ENCODE results near the gene PID1.

DNA sequence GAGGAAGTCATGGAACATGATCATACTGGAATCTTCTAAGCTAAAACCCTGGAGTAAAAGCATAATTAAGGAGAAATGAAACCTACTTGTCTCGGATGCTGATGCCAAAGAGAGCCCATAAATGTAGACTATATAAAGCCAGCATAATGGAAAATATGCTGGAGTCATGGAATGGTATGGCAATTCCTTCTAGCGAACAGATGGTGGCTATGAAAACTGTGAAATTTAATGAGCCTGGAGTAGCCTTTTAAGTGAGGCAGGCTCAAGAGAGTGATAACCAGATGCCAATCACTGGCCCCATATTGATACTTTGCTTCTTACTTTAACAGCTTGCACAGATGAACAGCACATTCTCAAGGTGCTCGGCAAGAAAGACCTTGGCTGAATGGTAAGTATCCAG lies 206.3 kb downstream of the PID1 start:
- TF ChIP-seq, protein P1, sequence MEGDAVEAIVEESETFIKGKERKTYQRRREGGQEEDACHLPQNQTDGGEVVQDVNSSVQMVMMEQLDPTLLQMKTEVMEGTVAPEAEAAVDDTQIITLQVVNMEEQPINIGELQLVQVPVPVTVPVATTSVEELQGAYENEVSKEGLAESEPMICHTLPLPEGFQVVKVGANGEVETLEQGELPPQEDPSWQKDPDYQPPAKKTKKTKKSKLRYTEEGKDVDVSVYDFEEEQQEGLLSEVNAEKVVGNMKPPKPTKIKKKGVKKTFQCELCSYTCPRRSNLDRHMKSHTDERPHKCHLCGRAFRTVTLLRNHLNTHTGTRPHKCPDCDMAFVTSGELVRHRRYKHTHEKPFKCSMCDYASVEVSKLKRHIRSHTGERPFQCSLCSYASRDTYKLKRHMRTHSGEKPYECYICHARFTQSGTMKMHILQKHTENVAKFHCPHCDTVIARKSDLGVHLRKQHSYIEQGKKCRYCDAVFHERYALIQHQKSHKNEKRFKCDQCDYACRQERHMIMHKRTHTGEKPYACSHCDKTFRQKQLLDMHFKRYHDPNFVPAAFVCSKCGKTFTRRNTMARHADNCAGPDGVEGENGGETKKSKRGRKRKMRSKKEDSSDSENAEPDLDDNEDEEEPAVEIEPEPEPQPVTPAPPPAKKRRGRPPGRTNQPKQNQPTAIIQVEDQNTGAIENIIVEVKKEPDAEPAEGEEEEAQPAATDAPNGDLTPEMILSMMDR (IDR thresholded peaks at IDR 0.05; ENCODE audit: low read depth, low read length, missing input control), result no peak
- TF ChIP-seq YY1 (IDR thresholded peaks at IDR 0.05) (no peak), JUND (IDR thresholded peaks at IDR 0.05) (no peak), REST (IDR thresholded peaks at IDR 0.05) (no peak), ZBTB33 (IDR thresholded peaks at IDR 0.05) (no peak), SP1 (IDR thresholded peaks at IDR 0.05) (no peak), HNF4G (IDR thresholded peaks at IDR 0.05) (no peak), EGR1 (IDR thresholded peaks at IDR 0.05; ENCODE audit: low read depth in 2 of 2) (no peak), TAF1 (conservative IDR thresholded peaks at IDR 0.05) (no peak), GABPA (IDR thresholded peaks at IDR 0.05 in 1 of 2, conservative IDR thresholded peaks at IDR 0.05 in 1 of 2) (no peak), RAD21 (IDR thresholded peaks at IDR 0.05) (no peak), FOXA1 (IDR thresholded peaks at IDR 0.05) (no peak)
- TF ChIP-seq, protein P2, sequence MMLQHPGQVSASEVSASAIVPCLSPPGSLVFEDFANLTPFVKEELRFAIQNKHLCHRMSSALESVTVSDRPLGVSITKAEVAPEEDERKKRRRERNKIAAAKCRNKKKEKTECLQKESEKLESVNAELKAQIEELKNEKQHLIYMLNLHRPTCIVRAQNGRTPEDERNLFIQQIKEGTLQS (IDR thresholded peaks at IDR 0.05), result no peak
- TF ChIP-seq, protein P3, sequence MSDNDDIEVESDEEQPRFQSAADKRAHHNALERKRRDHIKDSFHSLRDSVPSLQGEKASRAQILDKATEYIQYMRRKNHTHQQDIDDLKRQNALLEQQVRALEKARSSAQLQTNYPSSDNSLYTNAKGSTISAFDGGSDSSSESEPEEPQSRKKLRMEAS (IDR thresholded peaks at IDR 0.05), result no peak
